H1 (cell line): ENCODE measurements around the gene ONECUT3. TPM values are rescaled to one million over a fixed set of nuclear protein-coding genes. Genes with fewer than 3 reads are reported as not detected.

ENCODE experiments used
- CTCF ChIA-PET: fragments of 300-600 bp; sonication (Branson Sonifier 250); formaldehyde crosslinking; loops from one replicate; lab custom pipeline; 2021; ENCODE audit not compliant: partially characterized antibody; lab: Charles Lee
- POLR2A ChIA-PET: fragments of 300-600 bp; sonication (Branson Sonifier 250); formaldehyde crosslinking; loops from one replicate; lab custom pipeline; 2021; ENCODE audit warnings: inconsistent platforms; ENCODE audit not compliant: partially characterized antibody; lab: Charles Lee
- DNase-seq, 2 experiments: peaks; one replicate each; pipeline versions ENCODE4 v3.0.0 to v3.0.0-alpha.2; 2010 to 2022; ENCODE audit warnings: low spot score in 2 of 2, low read depth in 1 of 2, mixed read lengths in 1 of 2
- FAIRE-seq: peaks from 2 replicates; lab custom pipeline; 2011; peaks lifted over from hg19 to GRCh38; lab: Jason Lieb, UNC
- H2AFZ ChIP-seq: 2 replicates; pipeline ENCODE4 v1.8.1; 2012; ENCODE audit warnings: low read length, inconsistent platforms
- H2AK5ac ChIP-seq: 2 replicates; pipeline ENCODE4 v1.6.1; 2013; ENCODE audit warnings: low read depth, low read length
- H2BK120ac ChIP-seq: replicated peaks from 2 replicates; pipeline ENCODE3; 2013; ENCODE audit warnings: low read depth, low read length, inconsistent platforms
- H2BK12ac ChIP-seq: 2 replicates; pipeline ENCODE4 v1.6.1; 2013; ENCODE audit warnings: low read depth, low read length
- H2BK15ac ChIP-seq: 2 replicates; pipeline ENCODE4 v1.6.1; 2013; ENCODE audit warnings: low read length
- H2BK20ac ChIP-seq: 2 replicates; pipeline ENCODE4 v1.6.1; 2013; ENCODE audit warnings: low read length
- H2BK5ac ChIP-seq: 2 replicates; pipeline ENCODE4 v1.6.1; 2013; ENCODE audit warnings: low read depth, low read length
- H3K14ac ChIP-seq: 2 replicates; pipeline ENCODE4 v1.6.1; 2013; ENCODE audit warnings: inconsistent platforms; ENCODE audit not compliant: insufficient read length
- H3K18ac ChIP-seq: 2 replicates; pipeline ENCODE4 v1.6.1; 2013; ENCODE audit warnings: low read length; ENCODE audit errors: extremely low read depth
- H3K23ac ChIP-seq: 2 replicates; pipeline ENCODE4 v1.6.1; 2013; ENCODE audit warnings: inconsistent platforms; ENCODE audit not compliant: insufficient read length
- H3K23me2 ChIP-seq: 2 replicates; pipeline ENCODE4 v1.6.1; 2013; ENCODE audit warnings: low read depth, low read length
- H3K27ac ChIP-seq: 2 replicates; pipeline ENCODE4 v1.6.1; 2011; ENCODE audit warnings: low read depth, low read length, inconsistent platforms
- H3K27me3 ChIP-seq, 4 experiments: replicated peaks in 1 of 4; 1 replicate in 1 of 4; 2 replicates in 3 of 4; pipeline versions ENCODE4 v1.6.1 to v1.8.1; 2011 to 2013; ENCODE audit warnings: low read length in 3 of 4, mild to moderate bottlenecking in 3 of 4, inconsistent platforms in 2 of 4, mixed read lengths in 2 of 4, moderate library complexity in 1 of 4; ENCODE audit not compliant: control insufficient read depth in 3 of 4, insufficient read depth in 3 of 4; ENCODE audit errors: extremely low read depth in 1 of 4
- H3K36me3 ChIP-seq, 4 experiments: 2 replicates each; pipeline versions ENCODE4 v1.6.1 to v1.8.1; 2011 to 2013; ENCODE audit warnings: mild to moderate bottlenecking in 4 of 4, low read length in 3 of 4, moderate library complexity in 2 of 4, control low read depth in 1 of 4, inconsistent platforms in 1 of 4; ENCODE audit not compliant: insufficient read depth in 4 of 4, control insufficient read depth in 2 of 4
- H3K4ac ChIP-seq: replicated peaks from 2 replicates; pipeline ENCODE3; 2013; ENCODE audit warnings: low read length, low read depth, mixed read lengths, inconsistent platforms; ENCODE audit not compliant: insufficient read length
- H3K4me1 ChIP-seq, 4 experiments: replicated peaks in 1 of 4; 1 replicate in 1 of 4; 2 replicates in 3 of 4; pipeline versions ENCODE4 v1.6.1 to v1.8.1; 2011 to 2013; ENCODE audit warnings: low read length in 3 of 4, inconsistent platforms in 2 of 4, mixed read lengths in 1 of 4; ENCODE audit not compliant: insufficient read depth in 4 of 4, control insufficient read depth in 3 of 4
- H3K4me2 ChIP-seq, 2 experiments: 2 replicates each; pipeline versions ENCODE4 v1.6.1 to v1.8.1; 2011 to 2013; ENCODE audit warnings: low read depth in 2 of 2, low read length in 2 of 2, control low read depth in 1 of 2, inconsistent platforms in 1 of 2, mild to moderate bottlenecking in 1 of 2; ENCODE audit not compliant: insufficient read depth in 1 of 2
- H3K4me3 ChIP-seq, 4 experiments: fragments of 200-600, 300-600 bp in 1 of 4; sonication (generic), shearing (Covaris generic), sonication (Bioruptor Twin) in 1 of 4; 2 replicates each; pipeline versions ENCODE4 v1.5.1 to v1.8.1; 2011 to 2016; ENCODE audit warnings: low read length in 4 of 4, low read depth in 3 of 4, control low read depth in 2 of 4, inconsistent platforms in 2 of 4, mild to moderate bottlenecking in 2 of 4, mixed read lengths in 1 of 4, moderate library complexity in 1 of 4; ENCODE audit not compliant: insufficient read depth in 2 of 4; ENCODE audit errors: extremely low read depth in 1 of 4
- H3K56ac ChIP-seq: replicated peaks from 2 replicates; pipeline ENCODE3; 2013; ENCODE audit warnings: low read depth, mild to moderate bottlenecking, mixed read lengths, low read length, inconsistent platforms; ENCODE audit not compliant: insufficient read length
- H3K79me1 ChIP-seq: 2 replicates; pipeline ENCODE4 v1.6.1; 2013; ENCODE audit warnings: low read depth, low read length, control low read depth
- H3K79me2 ChIP-seq, 2 experiments: 2 replicates each; pipeline versions ENCODE4 v1.6.1 to v1.8.1; 2012 to 2013; ENCODE audit warnings: low read length in 2 of 2, mild to moderate bottlenecking in 2 of 2, inconsistent platforms in 1 of 2; ENCODE audit not compliant: insufficient read depth in 2 of 2, control insufficient read depth in 1 of 2
- H3K9ac ChIP-seq, 4 experiments: replicated peaks in 1 of 4; 1 replicate in 1 of 4; 2 replicates in 3 of 4; pipeline versions ENCODE4 v1.6.1 to v1.8.1; 2011 to 2013; ENCODE audit warnings: low read depth in 3 of 4, low read length in 3 of 4, control low read depth in 2 of 4, mild to moderate bottlenecking in 2 of 4, moderate library complexity in 2 of 4, inconsistent platforms in 1 of 4; ENCODE audit errors: extremely low read depth in 1 of 4
- H3K9me3 ChIP-seq, 2 experiments: 2 replicates each; pipeline versions ENCODE4 v1.6.1 to v1.8.1; 2012 to 2013; ENCODE audit warnings: mild to moderate bottlenecking in 2 of 2, moderate library complexity in 2 of 2, control low read depth in 1 of 2, inconsistent platforms in 1 of 2, low read depth in 1 of 2, low read length in 1 of 2, mixed read lengths in 1 of 2; ENCODE audit not compliant: insufficient read depth in 2 of 2
- H4K20me1 ChIP-seq, 2 experiments: replicated peaks in 1 of 2; 2 replicates each; pipeline versions ENCODE3 to v1.8.1; 2011 to 2013; ENCODE audit warnings: inconsistent platforms in 2 of 2, low read length in 2 of 2, mild to moderate bottlenecking in 1 of 2; ENCODE audit not compliant: insufficient read depth in 2 of 2, control insufficient read depth in 1 of 2
- H4K5ac ChIP-seq: 2 replicates; pipeline ENCODE4 v1.6.1; 2013; ENCODE audit warnings: low read length, low read depth, mixed read lengths, inconsistent platforms; ENCODE audit not compliant: insufficient read length
- H4K8ac ChIP-seq: 2 replicates; pipeline ENCODE4 v1.8.0; 2013; ENCODE audit warnings: mild to moderate bottlenecking, moderate library complexity, low read length, inconsistent platforms; ENCODE audit not compliant: insufficient read depth; ENCODE audit errors: extremely low read depth
- H4K91ac ChIP-seq: replicated peaks from 2 replicates; pipeline ENCODE3; 2013; ENCODE audit warnings: low read length, mixed read lengths, inconsistent platforms; ENCODE audit not compliant: insufficient read length
- ASH2L ChIP-seq: fragments of 200-600, 300-600 bp; sonication (generic); IDR thresholded peaks from one replicate; pipeline ENCODE4 v1.7.1; 2017; ENCODE audit warnings: low read length
- CTBP2 ChIP-seq: IDR thresholded peaks from 2 replicates; pipeline ENCODE4 v1.7.0; 2011; ENCODE audit warnings: borderline replicate concordance, mild to moderate bottlenecking, moderate library complexity, mixed read lengths, low read length; ENCODE audit not compliant: insufficient read depth, insufficient read length
- SP4 ChIP-seq: IDR thresholded peaks from 2 replicates; pipeline ENCODE4 v1.6.1; 2012; ENCODE audit warnings: low read length, inconsistent platforms
- TAF1 ChIP-seq: IDR thresholded peaks from 2 replicates; pipeline ENCODE4 v1.6.1; 2011; ENCODE audit warnings: mild to moderate bottlenecking, low read depth, low read length
- WGBS, 2 experiments: shearing (Covaris generic) in 1 of 2; methylation state at CpG; one replicate each; pipeline versions ENCODE4 v1.1.6 to v1.1.7; 2013 to 2015; ENCODE audit warnings: low lambda C conversion rate in 2 of 2, mixed read lengths in 2 of 2, inconsistent platforms in 1 of 2, low coverage in 1 of 2, missing lambda C conversion rate in 1 of 2; ENCODE audit not compliant: insufficient replicate concordance in 2 of 2, insufficient coverage in 1 of 2, insufficient read length in 1 of 2; ENCODE audit errors: extremely low coverage in 1 of 2, missing lambda C conversion rate in 1 of 2; 5-methylcytosine and 5-hydroxymethylcytosine counted together
- polyA plus RNA-seq, 7 experiments: library from polyadenylated mRNA; depleted of rRNA in 3 of 7; stranded (reverse) in 5 of 7; unstranded in 2 of 7; fragments of >200 nt in 5 of 7; fragments of 200-250 nt in 2 of 7; gene quantifications; 1 replicate in 5 of 7; 2 replicates in 1 of 7; 4 replicates in 1 of 7; pipeline versions ENCODE4 v1.2.1 to v1.2.3, GENCODE V29; 2011 to 2013; ENCODE audit warnings: missing spikeins in 2 of 7, mixed read lengths in 2 of 7
- total RNA-seq: library from RNA; stranded (reverse); fragmentation: NEBNext Ultra II Directional; extraction: Animal tissue kit (Norgen Biotek cat#: 25700); gene quantifications from 2 replicates; pipeline ENCODE4 v1.2.1, GENCODE V29; 2021

ONECUT3 gene
- total and polyA plus RNA-seq, 2 of the 8 experiments (the other 6 are each of a cell fraction or from before 2014, with no cell fraction given) = not detected

GRCh38 chr19:1745589-1746031 lies 7.7 kb upstream of the ONECUT3 start:
- Histone ChIP-seq H4K5ac (no peak overlapping the region), H4K20me1 (peaks cover 0 to 4% of the 10 kb centered on the region in 2 experiments), H3K4ac (no peak overlapping the region), H3K4me3 (peak overlapping the region in 3 of 4 experiments; percentile 10 to 54 (median 32); a peak in 7 of 8 replicates), H3K23me2 (peaks cover 5% of the 10 kb centered on the region; the same call in 1 of the 2 replicates), H2BK20ac (peak overlapping the region; percentile 55; the same call in 1 of the 2 replicates), H3K27ac (no peak overlapping the region), H3K9ac (no peak overlapping the region), H3K56ac (no peak overlapping the region), H2BK12ac (peak overlapping the region; percentile 94; the same call in 1 of the 2 replicates), H3K79me2 (no peaks in the 10 kb centered on the region), H3K4me1 (peaks cover 0 to 44% (median 27%) of the 10 kb centered on the region in 4 experiments; a peak in 6 of 7 replicates), H2BK120ac (no peak overlapping the region), H2BK5ac (peak overlapping the region; percentile 35; the same call in 1 of the 2 replicates), H3K18ac (peak overlapping the region; percentile 75; the same call in 1 of the 2 replicates), H3K4me2 (peak overlapping the region; percentile 67 to 70), H2AFZ (no peak overlapping the region), H2AK5ac (no peak overlapping the region), H3K27me3 (peaks cover 48 to 67% (median 59%) of the 10 kb centered on the region in 4 experiments), H2BK15ac (no peak overlapping the region), H3K36me3 (peaks cover 0 to 16% (median 0%) of the 10 kb centered on the region in 4 experiments; a peak in 1 of 8 replicates), H3K79me1 (no peaks in the 10 kb centered on the region), H4K91ac (no peak overlapping the region), H3K23ac (no peak overlapping the region), H3K14ac (no peak overlapping the region), H4K8ac (no peak overlapping the region), H3K9me3 (no peaks in the 10 kb centered on the region; a peak in 1 of 4 replicates)
- 3% methylated on average over 14 of the region's 14 CpGs; no CpG with 5 or more reads in 1 of the 2 experiments for WGBS, 2 experiments
- TF ChIP-seq CTBP2 = peak; percentile 95
- 0 out of 2 replicates have a peak, but pooled peaks have one; percentile 32 for TF ChIP-seq SP4
- no peak for TF ChIP-seq TAF1
- TF ChIP-seq ASH2L = peak; percentile 87
- CTCF ChIA-PET = interaction anchor here (0.7 to 3.3 kb wide), 3 partner anchors 20 to 73 kb away, joined by 3 to 24 read pairs (median 6); no protein-coding TSS in a partner anchor
- POLR2A ChIA-PET = interaction anchor here (0.6 to 3.6 kb wide), 5 partner anchors 10 to 288 kb away, joined by 3 to 21 read pairs (median 3); partner anchors contain the start of gene ONECUT3
- peak in 1 of 2 experiments; percentile 74 for DNase-seq
- FAIRE-seq = no peak
